BJ (cell line): ENCODE results near the gene NUDT3. TPM values are rescaled to one million over a fixed set of nuclear protein-coding genes. Genes with fewer than 3 reads are reported as not detected.

Source experiments
- CTCF ChIA-PET: fragments of 350-600 bp; formaldehyde crosslinking; extraction: SDS; loops from one replicate; lab custom pipeline; 2021; ENCODE audit warnings: antibody characterized with exemption, inconsistent platforms; lab: Yijun Ruan, JAX
- POLR2A ChIA-PET: fragments of 300-600 bp; sonication (Branson Sonifier 250); formaldehyde crosslinking; extraction: SDS; loops from one replicate; lab custom pipeline; 2021; ENCODE audit warnings: antibody characterized with exemption; lab: Charles Lee
- DNase-seq: peaks from one replicate; pipeline ENCODE4 v3.0.0-alpha.2; 2011; ENCODE audit warnings: low read depth
- H3K27me3 ChIP-seq: 2 replicates; pipeline ENCODE4 v1.6.0; 2011; ENCODE audit warnings: low read length; ENCODE audit not compliant: control insufficient read depth, insufficient read depth
- H3K36me3 ChIP-seq: 2 replicates; pipeline ENCODE4 v1.5.1; 2011; ENCODE audit warnings: low read length; ENCODE audit not compliant: control insufficient read depth, insufficient read depth
- H3K4me3 ChIP-seq: 2 replicates; pipeline ENCODE4 v1.5.1; 2011; ENCODE audit warnings: low read depth, mild to moderate bottlenecking, control low read depth, low read length
- CTCF ChIP-seq: IDR thresholded peaks from 2 replicates; pipeline ENCODE4 v1.5.1; 2011; ENCODE audit warnings: low read depth, mild to moderate bottlenecking, control low read depth, inconsistent platforms, low read length, moderate library complexity; ENCODE audit not compliant: insufficient read depth
- polyA plus RNA-seq: library from polyadenylated mRNA; depleted of rRNA; stranded (reverse); fragments of >200 nt; gene quantifications from 2 replicates; pipeline ENCODE4 v1.2.3, GENCODE V29; 2011

The NUDT3 gene
- polyA plus RNA-seq, 1 experiment = 9.6 TPM

- Histone ChIP-seq H3K27me3 (no peaks in the 10 kb centered on the region), H3K36me3 (no peaks in the 10 kb centered on the region), H3K4me3 (no peak overlapping the region)
- CTCF ChIA-PET = interaction anchor here (1.9 kb wide), 1 partner anchor 136 kb away, joined by 5 read pairs; no protein-coding TSS in a partner anchor
- POLR2A ChIA-PET = interaction anchor here (0.7 kb wide), 1 partner anchor 29 kb away, joined by 5 read pairs; no protein-coding TSS in a partner anchor
- no peak for TF ChIP-seq CTCF
- DNase-seq = no peak
Observed at GRCh38 chr6:34385793-34386195, 6.7 kb downstream of the NUDT3 start.

- no peak for TF ChIP-seq CTCF
- POLR2A ChIA-PET = no interaction called here
- no peaks in the 10 kb centered on the region for H3K36me3 ChIP-seq
- H3K4me3 ChIP-seq = no peak overlapping the region
- DNase-seq = no peak
- no peaks in the 10 kb centered on the region for H3K27me3 ChIP-seq
- CTCF ChIA-PET = interaction anchor here (1.6 kb wide), 1 partner anchor 135 kb away, joined by 5 read pairs; no protein-coding TSS in a partner anchor
Observed at GRCh38 chr6:34384321-34385153, 7.9 kb downstream of the NUDT3 start.

- H3K27me3 ChIP-seq = no peaks in the 10 kb centered on the region
- ChIA-PET CTCF (interaction anchor here (1.6 kb wide), 1 partner anchor 134 kb away, joined by 5 read pairs; no protein-coding TSS in a partner anchor), POLR2A (no interaction called here)
- no peak for DNase-seq
- H3K4me3 ChIP-seq = no peak overlapping the region
- TF ChIP-seq CTCF = no peak
- H3K36me3 ChIP-seq = no peaks in the 10 kb centered on the region
Observed at GRCh38 chr6:34383656-34384320, 8.7 kb downstream of the NUDT3 start.

- H3K27me3 ChIP-seq = no peaks in the 10 kb centered on the region
- TF ChIP-seq CTCF = no peak
- DNase-seq = no peak
- POLR2A ChIA-PET = no interaction called here
- H3K4me3 ChIP-seq = no peak overlapping the region
- no peaks in the 10 kb centered on the region for H3K36me3 ChIP-seq
- CTCF ChIA-PET = interaction anchor here (1.6 kb wide), 1 partner anchor 134 kb away, joined by 5 read pairs; no protein-coding TSS in a partner anchor
Observed at GRCh38 chr6:34383161-34383631, 9.3 kb downstream of the NUDT3 start.

- DNase-seq = no peak
- Histone ChIP-seq H3K36me3 (no peaks in the 10 kb centered on the region), H3K4me3 (no peak overlapping the region), H3K27me3 (no peaks in the 10 kb centered on the region)
- no peak for TF ChIP-seq CTCF
- CTCF ChIA-PET = interaction anchor here (1.4 to 1.5 kb wide), 2 partner anchors 10 to 131 kb away, joined by 3 to 5 read pairs; no protein-coding TSS in a partner anchor
- POLR2A ChIA-PET = no interaction called here
Observed at GRCh38 chr6:34381081-34381480, 11.4 kb downstream of the NUDT3 start.
